GM12878 (cell line): ENCODE measurements around the gene CFAP61. TPM values are rescaled to one million over a fixed set of nuclear protein-coding genes. Genes with fewer than 3 reads are reported as not detected.

Experiments used
- ATAC-seq: fragments of 200-7000 bp; cut with Tn5 transposase; 3 replicates; pipeline ENCODE4 v1.9.1; 2020; ENCODE audit warnings: mild to moderate bottlenecking, moderate library complexity
- BruUV-seq: library from RNA; stranded (reverse); fragments of 400-500 nt; replicated peaks from 2 replicates; lab custom pipeline; 2021; lab: Mats Ljungman, UMichigan
- CTCF ChIA-PET: fragments of 300-600 bp; sonication (Branson Sonifier 250); formaldehyde crosslinking; extraction: SDS; loops from one replicate; lab custom pipeline; 2021; ENCODE audit warnings: inconsistent platforms; lab: Yijun Ruan, JAX
- POLR2A ChIA-PET: fragments of 350-600 bp; formaldehyde crosslinking; extraction: SDS; loops from one replicate; lab custom pipeline; 2021; ENCODE audit warnings: inconsistent platforms; lab: Charles Lee
- RAD21 ChIA-PET: fragments of 300-600 bp; sonication (Branson Sonifier 250); formaldehyde crosslinking; loops from one replicate; lab custom pipeline; 2023; ENCODE audit warnings: antibody characterized with exemption; ENCODE audit not compliant: unreplicated experiment; lab: Charles Lee
- SMC1A ChIA-PET: fragments of 300-600 bp; sonication (Branson Sonifier 250); formaldehyde crosslinking; loops from one replicate; lab custom pipeline; 2023; ENCODE audit not compliant: unreplicated experiment, uncharacterized antibody; lab: Charles Lee
- DNase-seq: peaks from one replicate; pipeline ENCODE4 v3.0.0-alpha.2; 2011; ENCODE audit warnings: low read depth, low spot score
- FAIRE-seq: peaks from 3 replicates; lab custom pipeline; 2011; peaks lifted over from hg19 to GRCh38; lab: Jason Lieb, UNC
- H2AFZ ChIP-seq: 2 replicates; pipeline ENCODE4 v1.6.0; 2011; ENCODE audit warnings: low read depth, low read length, control low read depth; ENCODE audit not compliant: control insufficient read depth
- H3K27ac ChIP-seq: 2 replicates; pipeline ENCODE4 v1.5.1; 2011; ENCODE audit warnings: control low read depth; ENCODE audit not compliant: control insufficient read depth, insufficient read depth
- H3K27me3 ChIP-seq, 2 experiments: replicated peaks in 1 of 2; 2 replicates each; pipeline versions ENCODE4 v1.6.0 to v1.6.1; 2011; ENCODE audit warnings: low read length in 1 of 2; ENCODE audit not compliant: control insufficient read depth in 2 of 2, insufficient read depth in 2 of 2
- H3K36me3 ChIP-seq, 2 experiments: 2 replicates each; pipeline ENCODE4 v1.5.1; 2011; ENCODE audit warnings: low read length in 1 of 2; ENCODE audit not compliant: control insufficient read depth in 2 of 2, insufficient read depth in 2 of 2
- H3K4me1 ChIP-seq: 2 replicates; pipeline ENCODE4 v1.6.1; 2011; ENCODE audit warnings: mild to moderate bottlenecking, low read length, moderate library complexity, mixed read lengths; ENCODE audit not compliant: control insufficient read depth, insufficient read depth
- H3K4me2 ChIP-seq: 2 replicates; pipeline ENCODE4 v1.6.0; 2011; ENCODE audit warnings: control low read depth; ENCODE audit not compliant: control insufficient read depth, insufficient read depth
- H3K4me3 ChIP-seq: fragments of 200-600 bp; sonication (generic); 2 replicates; pipeline ENCODE4 v1.5.1; 2016
- H3K79me2 ChIP-seq: 2 replicates; pipeline ENCODE4 v1.6.0; 2011; ENCODE audit warnings: low read length; ENCODE audit not compliant: control insufficient read depth, insufficient read depth
- H3K9ac ChIP-seq: 2 replicates; pipeline ENCODE4 v1.8.0; 2011; ENCODE audit warnings: low read length, control low read depth, mixed read lengths; ENCODE audit not compliant: control insufficient read depth, insufficient read depth
- H3K9me3 ChIP-seq: replicated peaks from 3 replicates; pipeline ENCODE4 v1.5.1; 2011; ENCODE audit warnings: mild to moderate bottlenecking, low read length; ENCODE audit not compliant: control insufficient read depth, insufficient read depth
- H4K20me1 ChIP-seq: 2 replicates; pipeline ENCODE4 v1.6.0; 2011; ENCODE audit not compliant: control insufficient read depth, insufficient read depth
- BCL11A ChIP-seq: IDR thresholded peaks from 2 replicates; pipeline ENCODE4 v1.6.1; 2011; ENCODE audit warnings: low read depth, low read length
- CREM ChIP-seq: IDR thresholded peaks from 2 replicates; pipeline ENCODE4 v1.6.1; 2014; ENCODE audit warnings: antibody characterized with exemption, low read depth
- DPF2 ChIP-seq: fragments of 450-650 bp; IDR thresholded peaks from 2 replicates; pipeline ENCODE4 v1.6.1; 2017; ENCODE audit warnings: mild to moderate bottlenecking
- PAX5 ChIP-seq: IDR thresholded peaks from 2 replicates; pipeline ENCODE4 v1.6.1; 2011; ENCODE audit warnings: low read depth, low read length, borderline replicate concordance
- POLR2A ChIP-seq: IDR thresholded peaks from 2 replicates; pipeline ENCODE4 v1.6.1; 2011; ENCODE audit warnings: low read depth, mild to moderate bottlenecking, low read length
- SIN3A ChIP-seq: IDR thresholded peaks from 2 replicates; pipeline ENCODE4 v1.6.1; 2012; ENCODE audit warnings: low read depth, low read length, improper control_type of control experiment
- SMC3 ChIP-seq: IDR thresholded peaks from 2 replicates; pipeline ENCODE4 v1.6.1; 2011; ENCODE audit warnings: low read length, improper control_type of control experiment, borderline replicate concordance
- TCF7 ChIP-seq: IDR thresholded peaks from 2 replicates; pipeline ENCODE4 v1.6.1; 2014; ENCODE audit warnings: antibody characterized with exemption, borderline replicate concordance
- ZNF622 ChIP-seq: fragments of 450-650 bp; IDR thresholded peaks from 2 replicates; pipeline ENCODE4 v1.6.1; 2017; ENCODE audit warnings: mild to moderate bottlenecking, inconsistent platforms
- WGBS: methylation state at CpG from one replicate; pipeline ENCODE4 v1.1.6; 2016; ENCODE audit warnings: low lambda C conversion rate; ENCODE audit not compliant: insufficient replicate concordance, insufficient coverage; ENCODE audit errors: missing lambda C conversion rate; 5-methylcytosine and 5-hydroxymethylcytosine counted together
- in situ Hi-C: fragments of 300-500 bp; cut with MboI; formaldehyde crosslinking; loops from 9 replicates; pipeline ENCODE4 v1.14.3; 2018; ENCODE audit warnings: mixed read lengths
- intact Hi-C: fragments of 100-400 bp; cut with micrococcal nuclease; formaldehyde crosslinking; loops from one replicate; pipeline ENCODE4 v1.14.2; 2022; ENCODE audit not compliant: unreplicated experiment
- polyA plus RNA-seq, 11 experiments: library from polyadenylated mRNA; depleted of rRNA in 4 of 11; unstranded in 6 of 11; stranded (reverse) in 5 of 11; fragments of >200 nt; fragmentation: Nextera tagmentation in 4 of 11; fragmentation: Illumina TruSeq in 1 of 11; extraction: Ambion mirVana in 4 of 11; extraction: Trizol in 1 of 11; gene quantifications; 1 replicate in 1 of 11; 2 replicates in 10 of 11; pipeline versions ENCODE4 v1.2.1 to v1.2.3, GENCODE V29; 2011 to 2016; ENCODE audit warnings: inconsistent platforms in 2 of 11, missing spikeins in 2 of 11, low read depth in 1 of 11
- total RNA-seq, 4 experiments: library from RNA; depleted of rRNA in 3 of 4; stranded (reverse); fragments of >200 nt in 3 of 4; fragmentation: Illumina TruSeq in 1 of 4; extraction: Trizol in 1 of 4; gene quantifications; 2 replicates each; pipeline versions ENCODE4 v1.2.1 to v1.2.3, GENCODE V29; 2013 to 2021
- TF ChIP-seq, protein P1 (sequence below): IDR thresholded peaks from 2 replicates; pipeline ENCODE4 v1.6.1; 2012; ENCODE audit warnings: low read depth, low read length, improper control_type of control experiment
- TF ChIP-seq, protein P2 (sequence below): fragments of 450-650 bp; IDR thresholded peaks from 2 replicates; pipeline ENCODE4 v1.6.1; 2018; ENCODE audit warnings: borderline replicate concordance, mild to moderate bottlenecking; ENCODE audit not compliant: partially characterized antibody
- TF ChIP-seq, protein P3 (sequence below): IDR thresholded peaks from 2 replicates; pipeline ENCODE4 v1.6.1; 2011; ENCODE audit warnings: low read depth, mild to moderate bottlenecking, low read length, moderate library complexity, borderline replicate concordance; ENCODE audit errors: extremely low read depth
- TF ChIP-seq, protein P4 (sequence below): fragments of 450-650 bp; formaldehyde crosslinking; IDR thresholded peaks from 2 replicates; pipeline ENCODE4 v1.4.0; 2020; ENCODE audit warnings: mild to moderate bottlenecking, moderate library complexity
- TF ChIP-seq, protein P5 (sequence below): IDR thresholded peaks from 2 replicates; pipeline ENCODE4 v1.6.1; 2012; ENCODE audit warnings: low read depth, low read length, improper control_type of control experiment
- TF ChIP-seq, protein P6 (sequence below): fragments of 450-650 bp; IDR thresholded peaks from 2 replicates; pipeline ENCODE4 v1.6.1; 2017; ENCODE audit warnings: borderline replicate concordance

CFAP61 gene
- total and polyA plus RNA-seq, 10 of the 15 experiments (the other 5 are each of a cell fraction or from before 2014, with no cell fraction given): 0.11 to 0.41 (median 0.24) TPM; not detected in 7

DNA sequence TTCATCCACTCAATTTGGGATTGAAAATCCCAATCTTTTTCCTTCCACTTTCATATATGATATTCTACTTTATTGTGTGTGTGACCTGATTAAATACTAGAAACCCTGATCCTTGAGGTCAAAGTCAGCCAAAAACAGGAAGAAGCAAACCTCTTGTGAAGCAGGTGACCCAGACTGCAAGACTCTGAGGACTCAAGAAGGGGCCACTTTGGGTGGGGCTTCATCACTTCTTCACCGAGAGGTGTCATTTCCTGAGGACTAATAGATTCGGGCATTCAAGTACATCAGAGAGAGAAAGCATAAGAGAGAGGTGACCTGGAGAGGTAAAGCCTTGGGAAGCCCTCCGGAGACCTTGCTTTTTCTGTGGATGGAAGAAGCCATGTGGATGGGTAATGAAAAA, 129.0 kb downstream of the CFAP61 start:
- H3K36me3 ChIP-seq: no peaks in the 10 kb centered on the region
- ChIA-PET POLR2A (no interaction called here), SMC1A (no interaction called here), RAD21 (no interaction called here), CTCF (interaction anchor here (1.0 to 1.3 kb wide), 2 partner anchors 55 to 413 kb away, joined by 3 to 4 read pairs; no protein-coding TSS in a partner anchor)
- H4K20me1 ChIP-seq: no peaks in the 10 kb centered on the region
- H3K79me2 ChIP-seq: no peaks in the 10 kb centered on the region
- intact Hi-C loops: loop anchor here (5.0 kb wide), 1 partner anchor 386 kb away; no protein-coding TSS in a partner anchor
- no peak for DNase-seq
- H3K9me3 ChIP-seq: no peaks in the 10 kb centered on the region
- H2AFZ ChIP-seq: no peak overlapping the region
- WGBS: 43% methylated on average over 3 of the region's 3 CpGs
- no TSS peak for BruUV-seq
- H3K4me1 ChIP-seq: no peaks in the 10 kb centered on the region
- no peak overlapping the region for H3K4me3 ChIP-seq
- no peak for ATAC-seq
- no peak overlapping the region for H3K9ac ChIP-seq
- in situ Hi-C loops: no loop called here
- H3K27ac ChIP-seq: no peak overlapping the region
- H3K4me2 ChIP-seq: no peak overlapping the region
- no peaks in the 10 kb centered on the region; a peak in 1 of 4 replicates for H3K27me3 ChIP-seq
- FAIRE-seq: no peak
- TF ChIP-seq BCL11A: no peak
- TF ChIP-seq, protein P1, sequence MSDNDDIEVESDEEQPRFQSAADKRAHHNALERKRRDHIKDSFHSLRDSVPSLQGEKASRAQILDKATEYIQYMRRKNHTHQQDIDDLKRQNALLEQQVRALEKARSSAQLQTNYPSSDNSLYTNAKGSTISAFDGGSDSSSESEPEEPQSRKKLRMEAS: no peak
- no peak for TF ChIP-seq SMC3
- no peak for TF ChIP-seq POLR2A
- TF ChIP-seq, protein P2, sequence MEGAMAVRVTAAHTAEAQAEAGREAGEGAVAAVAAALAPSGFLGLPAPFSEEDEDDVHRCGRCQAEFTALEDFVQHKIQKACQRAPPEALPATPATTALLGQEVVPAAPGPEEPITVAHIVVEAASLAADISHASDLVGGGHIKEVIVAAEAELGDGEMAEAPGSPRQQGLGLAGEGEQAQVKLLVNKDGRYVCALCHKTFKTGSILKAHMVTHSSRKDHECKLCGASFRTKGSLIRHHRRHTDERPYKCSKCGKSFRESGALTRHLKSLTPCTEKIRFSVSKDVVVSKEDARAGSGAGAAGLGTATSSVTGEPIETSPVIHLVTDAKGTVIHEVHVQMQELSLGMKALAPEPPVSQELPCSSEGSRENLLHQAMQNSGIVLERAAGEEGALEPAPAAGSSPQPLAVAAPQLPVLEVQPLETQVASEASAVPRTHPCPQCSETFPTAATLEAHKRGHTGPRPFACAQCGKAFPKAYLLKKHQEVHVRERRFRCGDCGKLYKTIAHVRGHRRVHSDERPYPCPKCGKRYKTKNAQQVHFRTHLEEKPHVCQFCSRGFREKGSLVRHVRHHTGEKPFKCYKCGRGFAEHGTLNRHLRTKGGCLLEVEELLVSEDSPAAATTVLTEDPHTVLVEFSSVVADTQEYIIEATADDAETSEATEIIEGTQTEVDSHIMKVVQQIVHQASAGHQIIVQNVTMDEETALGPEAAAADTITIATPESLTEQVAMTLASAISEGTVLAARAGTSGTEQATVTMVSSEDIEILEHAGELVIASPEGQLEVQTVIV: no peak
- no peak for TF ChIP-seq DPF2
- TF ChIP-seq CREM: no peak
- TF ChIP-seq ZNF622: no peak
- TF ChIP-seq, protein P3, sequence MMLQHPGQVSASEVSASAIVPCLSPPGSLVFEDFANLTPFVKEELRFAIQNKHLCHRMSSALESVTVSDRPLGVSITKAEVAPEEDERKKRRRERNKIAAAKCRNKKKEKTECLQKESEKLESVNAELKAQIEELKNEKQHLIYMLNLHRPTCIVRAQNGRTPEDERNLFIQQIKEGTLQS: no peak
- TF ChIP-seq PAX5: no peak
- TF ChIP-seq, protein P4, sequence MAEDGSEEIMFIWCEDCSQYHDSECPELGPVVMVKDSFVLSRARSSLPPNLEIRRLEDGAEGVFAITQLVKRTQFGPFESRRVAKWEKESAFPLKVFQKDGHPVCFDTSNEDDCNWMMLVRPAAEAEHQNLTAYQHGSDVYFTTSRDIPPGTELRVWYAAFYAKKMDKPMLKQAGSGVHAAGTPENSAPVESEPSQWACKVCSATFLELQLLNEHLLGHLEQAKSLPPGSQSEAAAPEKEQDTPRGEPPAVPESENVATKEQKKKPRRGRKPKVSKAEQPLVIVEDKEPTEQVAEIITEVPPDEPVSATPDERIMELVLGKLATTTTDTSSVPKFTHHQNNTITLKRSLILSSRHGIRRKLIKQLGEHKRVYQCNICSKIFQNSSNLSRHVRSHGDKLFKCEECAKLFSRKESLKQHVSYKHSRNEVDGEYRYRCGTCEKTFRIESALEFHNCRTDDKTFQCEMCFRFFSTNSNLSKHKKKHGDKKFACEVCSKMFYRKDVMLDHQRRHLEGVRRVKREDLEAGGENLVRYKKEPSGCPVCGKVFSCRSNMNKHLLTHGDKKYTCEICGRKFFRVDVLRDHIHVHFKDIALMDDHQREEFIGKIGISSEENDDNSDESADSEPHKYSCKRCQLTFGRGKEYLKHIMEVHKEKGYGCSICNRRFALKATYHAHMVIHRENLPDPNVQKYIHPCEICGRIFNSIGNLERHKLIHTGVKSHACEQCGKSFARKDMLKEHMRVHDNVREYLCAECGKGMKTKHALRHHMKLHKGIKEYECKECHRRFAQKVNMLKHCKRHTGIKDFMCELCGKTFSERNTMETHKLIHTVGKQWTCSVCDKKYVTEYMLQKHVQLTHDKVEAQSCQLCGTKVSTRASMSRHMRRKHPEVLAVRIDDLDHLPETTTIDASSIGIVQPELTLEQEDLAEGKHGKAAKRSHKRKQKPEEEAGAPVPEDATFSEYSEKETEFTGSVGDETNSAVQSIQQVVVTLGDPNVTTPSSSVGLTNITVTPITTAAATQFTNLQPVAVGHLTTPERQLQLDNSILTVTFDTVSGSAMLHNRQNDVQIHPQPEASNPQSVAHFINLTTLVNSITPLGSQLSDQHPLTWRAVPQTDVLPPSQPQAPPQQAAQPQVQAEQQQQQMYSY: no peak
- TF ChIP-seq, protein P5, sequence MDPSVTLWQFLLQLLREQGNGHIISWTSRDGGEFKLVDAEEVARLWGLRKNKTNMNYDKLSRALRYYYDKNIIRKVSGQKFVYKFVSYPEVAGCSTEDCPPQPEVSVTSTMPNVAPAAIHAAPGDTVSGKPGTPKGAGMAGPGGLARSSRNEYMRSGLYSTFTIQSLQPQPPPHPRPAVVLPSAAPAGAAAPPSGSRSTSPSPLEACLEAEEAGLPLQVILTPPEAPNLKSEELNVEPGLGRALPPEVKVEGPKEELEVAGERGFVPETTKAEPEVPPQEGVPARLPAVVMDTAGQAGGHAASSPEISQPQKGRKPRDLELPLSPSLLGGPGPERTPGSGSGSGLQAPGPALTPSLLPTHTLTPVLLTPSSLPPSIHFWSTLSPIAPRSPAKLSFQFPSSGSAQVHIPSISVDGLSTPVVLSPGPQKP: no peak
- no peak for TF ChIP-seq SIN3A
- TF ChIP-seq, protein P6, sequence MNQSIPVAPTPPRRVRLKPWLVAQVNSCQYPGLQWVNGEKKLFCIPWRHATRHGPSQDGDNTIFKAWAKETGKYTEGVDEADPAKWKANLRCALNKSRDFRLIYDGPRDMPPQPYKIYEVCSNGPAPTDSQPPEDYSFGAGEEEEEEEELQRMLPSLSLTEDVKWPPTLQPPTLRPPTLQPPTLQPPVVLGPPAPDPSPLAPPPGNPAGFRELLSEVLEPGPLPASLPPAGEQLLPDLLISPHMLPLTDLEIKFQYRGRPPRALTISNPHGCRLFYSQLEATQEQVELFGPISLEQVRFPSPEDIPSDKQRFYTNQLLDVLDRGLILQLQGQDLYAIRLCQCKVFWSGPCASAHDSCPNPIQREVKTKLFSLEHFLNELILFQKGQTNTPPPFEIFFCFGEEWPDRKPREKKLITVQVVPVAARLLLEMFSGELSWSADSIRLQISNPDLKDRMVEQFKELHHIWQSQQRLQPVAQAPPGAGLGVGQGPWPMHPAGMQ: no peak
- TF ChIP-seq TCF7: no peak
